ENCODE measurements around the gene SORCS2.

Gene SORCS2

DNA sequence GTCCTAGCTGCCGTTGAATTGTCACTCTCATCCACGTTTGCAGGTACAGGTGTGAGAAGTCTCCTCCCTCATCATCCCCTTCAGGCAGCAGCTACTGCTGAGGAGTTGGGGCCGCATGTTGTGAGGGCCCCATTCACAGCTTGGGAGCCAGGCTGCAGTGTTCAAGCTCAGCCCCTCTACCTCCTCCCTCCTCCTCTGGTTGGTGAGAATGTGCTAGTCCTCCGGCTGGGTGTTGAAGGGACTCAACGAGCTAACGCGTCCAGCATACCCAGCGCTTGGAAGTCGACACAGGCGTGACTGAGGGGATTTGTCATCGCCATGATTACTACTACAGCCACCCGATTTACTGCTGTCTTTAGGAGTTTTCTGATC is 324.4 kb downstream of the SORCS2 start:
- no peak for DNase-seq

DNA sequence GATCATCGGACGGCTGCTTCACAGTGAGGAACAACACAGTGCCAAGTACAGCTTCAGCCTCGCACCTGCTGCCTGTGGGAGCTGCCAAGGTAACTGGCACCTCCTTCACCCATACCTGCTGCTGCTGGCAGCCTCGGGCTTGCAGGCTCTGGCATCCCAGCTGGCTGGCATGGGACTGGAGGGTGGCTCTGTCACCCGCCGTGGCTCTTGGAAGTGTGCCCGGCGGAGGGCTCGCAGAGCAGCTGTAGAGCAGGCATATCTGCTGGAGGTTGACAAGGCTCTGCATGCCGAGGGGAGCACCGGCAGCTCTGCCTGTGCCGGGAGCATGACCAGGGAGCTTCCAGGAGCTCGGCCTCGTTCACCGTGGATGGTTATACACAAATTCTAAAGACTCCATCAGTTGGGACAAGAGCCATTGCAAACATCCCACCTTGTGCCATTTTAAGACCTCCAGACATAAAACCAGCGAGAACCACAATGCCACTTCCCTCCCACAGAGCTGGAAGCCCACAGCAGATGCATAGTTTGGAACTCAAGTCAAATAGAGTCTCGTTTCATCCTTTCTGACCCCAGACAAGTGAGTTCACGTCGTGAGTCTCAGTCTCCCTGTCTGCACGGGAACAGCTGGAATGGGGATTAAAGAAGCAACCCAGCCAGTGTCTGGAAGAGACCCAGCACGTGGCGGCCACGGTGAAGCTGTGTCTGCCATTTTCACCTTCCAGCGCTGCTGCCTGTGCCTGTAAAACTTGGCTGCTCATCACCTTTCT is 326.7 kb downstream of the SORCS2 start:
- DNase-seq: no peak

DNA sequence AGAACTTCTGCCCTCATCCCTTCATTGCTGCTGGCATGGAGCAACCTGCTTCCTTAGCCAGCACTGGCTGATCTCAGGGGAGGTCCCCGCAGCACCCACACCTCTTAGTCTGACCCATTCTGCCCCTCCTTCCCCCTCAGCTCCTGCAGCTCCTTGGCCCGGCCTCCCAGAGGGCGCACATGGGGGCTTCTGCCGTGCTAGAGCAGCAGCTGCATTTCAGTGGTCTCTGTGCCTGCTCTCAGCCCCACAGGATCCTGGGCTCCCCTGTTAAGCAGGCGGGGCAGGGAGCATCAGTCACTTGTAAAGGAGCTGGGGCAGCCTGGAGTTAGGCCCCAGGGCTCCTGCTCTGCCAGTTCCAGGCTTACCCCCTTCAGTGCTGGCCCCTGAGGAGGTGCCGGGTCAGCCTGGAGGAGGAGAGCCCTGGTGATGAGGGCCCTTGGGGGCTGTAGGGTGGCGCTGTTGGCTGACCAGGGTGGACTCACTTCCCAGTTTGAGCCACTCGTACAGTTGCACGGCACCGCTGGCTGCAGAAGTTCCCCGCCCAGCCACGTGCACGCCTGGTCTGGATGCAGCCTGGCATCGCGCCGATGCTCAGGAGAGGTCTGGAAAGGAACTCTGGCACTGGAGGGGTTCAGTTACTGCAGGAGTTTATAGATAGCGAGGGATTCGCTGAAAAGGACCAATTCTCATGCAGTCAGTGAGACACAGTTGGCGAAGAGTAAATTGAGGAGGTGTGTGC is 327.5 kb downstream of the SORCS2 start:
- no peak for DNase-seq

DNA sequence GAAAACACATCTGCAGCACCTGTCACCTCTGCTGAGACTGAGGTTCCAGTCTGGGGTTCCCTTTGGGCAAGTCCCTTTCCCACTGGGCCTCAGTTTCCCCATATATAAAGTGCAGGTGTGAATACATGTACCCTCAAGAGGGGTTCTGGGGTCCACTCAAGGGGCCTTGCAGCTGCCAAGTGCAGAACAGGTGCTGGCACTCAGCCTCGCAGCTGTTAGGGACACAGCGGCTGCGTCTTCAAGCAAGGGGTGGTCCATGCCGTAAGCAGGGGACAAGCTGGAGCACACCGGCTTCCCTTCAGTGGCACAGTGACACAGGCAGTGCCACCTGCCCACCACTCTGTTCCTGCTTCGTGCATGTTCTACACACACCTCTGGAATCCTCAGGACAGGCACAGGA is 329.3 kb downstream of the SORCS2 start:
- no peak for DNase-seq

DNA sequence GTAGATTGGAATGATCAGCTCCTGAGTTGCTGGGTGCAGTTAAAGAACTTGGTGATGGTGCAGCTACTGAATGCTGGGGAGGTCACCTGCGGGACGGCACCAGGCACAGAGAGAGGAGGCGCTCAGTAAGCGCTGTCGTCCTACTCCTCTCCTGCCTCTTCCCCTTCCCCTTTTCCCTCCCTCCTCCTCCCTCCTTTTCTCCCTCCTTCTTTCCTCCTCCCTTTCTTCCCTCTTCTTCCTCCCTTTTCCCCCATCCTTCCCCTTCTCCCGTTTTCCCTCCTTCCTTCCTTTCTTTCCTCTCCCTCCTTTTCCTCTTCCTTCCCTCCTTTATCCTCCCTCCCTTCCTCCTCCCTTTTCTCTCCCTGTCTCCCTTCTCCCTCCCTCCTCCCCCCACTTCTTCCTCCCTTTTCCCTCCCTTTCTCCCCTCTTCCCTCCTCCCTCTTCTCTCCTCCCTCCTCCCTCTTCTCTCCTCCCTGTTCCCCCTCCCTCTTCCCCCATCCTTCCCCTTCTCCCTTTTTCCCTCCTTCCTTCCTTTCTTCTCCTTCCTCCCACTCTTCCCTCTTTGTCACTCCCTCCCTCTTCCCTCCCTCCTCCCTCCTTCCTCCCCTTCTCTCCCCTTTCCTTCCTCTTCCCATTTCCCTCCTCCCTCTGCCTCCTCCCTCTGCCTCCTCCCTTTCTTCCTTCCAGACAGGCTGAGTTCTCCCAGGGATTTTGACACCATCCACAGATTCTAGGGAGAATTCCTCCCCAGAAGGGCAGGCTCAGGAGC is 330.3 kb downstream of the SORCS2 start:
- no peak for DNase-seq

DNA sequence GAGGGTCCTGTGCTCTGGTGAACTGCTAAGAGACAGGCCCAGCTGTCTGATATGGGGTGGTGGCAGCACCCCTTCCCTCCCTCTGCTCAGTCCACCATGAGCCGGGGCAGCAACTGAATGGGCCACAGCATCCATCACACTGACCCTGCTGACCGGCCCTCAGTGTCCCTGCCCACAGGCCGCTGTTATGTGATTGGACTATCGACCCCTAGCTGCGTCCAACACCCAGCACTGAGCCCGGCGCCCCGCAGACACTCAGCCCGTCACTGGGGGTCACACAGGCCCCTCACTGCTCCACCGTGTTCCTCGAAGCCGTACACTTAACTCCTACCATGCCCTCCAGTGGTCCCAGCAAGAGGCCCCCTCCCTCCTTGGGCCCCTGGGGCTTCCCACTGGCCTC is 331.2 kb downstream of the SORCS2 start:
- DNase-seq: no peak

DNA sequence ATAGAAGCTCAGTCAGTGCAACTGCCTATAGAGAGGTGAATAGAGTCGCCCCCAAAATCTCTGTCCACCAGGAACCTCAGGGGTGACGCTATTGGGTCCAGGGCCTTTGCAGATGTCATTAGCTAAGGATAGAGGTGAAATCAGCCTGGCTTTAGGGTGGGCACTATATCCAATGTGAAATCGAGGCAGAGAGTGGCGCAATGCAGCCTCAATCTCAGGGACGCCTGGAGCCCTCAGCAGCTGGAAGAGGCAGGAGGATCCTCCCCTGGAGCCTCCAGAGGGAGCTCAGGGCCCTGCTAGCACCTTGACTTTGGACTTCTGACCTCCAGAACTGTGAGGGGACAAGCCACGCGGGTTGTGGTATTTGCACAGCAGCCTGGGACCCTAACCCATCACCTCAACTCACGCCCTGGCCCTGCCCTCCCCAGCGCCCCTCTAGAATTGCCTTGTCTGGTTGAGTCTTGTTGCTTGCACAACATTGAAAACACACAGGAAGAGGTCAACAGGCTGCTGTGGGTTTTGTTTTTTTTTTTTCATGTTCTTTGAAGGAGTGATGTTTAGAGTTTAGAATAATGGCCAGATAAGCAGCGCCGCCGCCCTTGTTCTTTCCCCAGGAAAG is 331.8 kb downstream of the SORCS2 start:
- DNase-seq: no peak

DNA sequence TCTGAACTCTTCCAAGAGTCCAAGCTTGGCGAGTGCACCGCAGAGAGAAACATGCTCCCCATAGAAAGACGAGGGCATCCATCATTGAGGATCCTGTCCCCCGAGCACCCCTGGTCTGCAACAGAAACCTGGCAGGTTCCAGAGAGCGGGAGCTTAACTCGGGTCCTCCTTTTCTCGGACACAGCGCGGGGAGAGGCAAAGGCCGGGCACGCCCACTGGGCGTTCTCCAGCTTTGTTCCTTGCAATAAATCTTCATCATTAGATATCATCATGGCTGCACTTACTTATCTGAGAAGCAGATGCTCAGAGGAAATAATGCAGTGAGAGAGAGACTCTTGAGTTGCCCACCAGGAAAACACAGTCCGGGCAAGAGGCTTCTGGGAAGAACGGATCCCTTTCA is 332.5 kb downstream of the SORCS2 start:
- no peak for DNase-seq

DNA sequence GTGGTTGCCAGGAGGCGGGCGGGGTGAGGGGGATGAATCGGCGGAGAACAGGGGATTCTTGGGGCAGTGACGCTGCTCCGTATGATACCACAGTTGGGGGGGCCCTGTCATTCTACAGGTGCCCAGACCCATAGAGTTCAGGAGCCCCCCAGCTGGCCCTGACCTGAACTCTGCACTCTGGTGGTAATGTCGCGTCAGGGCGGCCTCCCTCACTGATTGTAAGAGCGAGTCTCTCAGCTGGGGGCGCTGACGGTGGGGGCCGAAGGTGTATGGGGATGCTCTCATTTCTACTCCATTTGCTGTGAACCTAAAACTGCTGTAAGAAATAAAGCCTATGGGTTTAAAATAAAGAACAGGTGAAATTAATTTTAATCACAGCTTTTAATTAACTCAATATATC is 334.2 kb downstream of the SORCS2 start:
- no peak for DNase-seq

DNA sequence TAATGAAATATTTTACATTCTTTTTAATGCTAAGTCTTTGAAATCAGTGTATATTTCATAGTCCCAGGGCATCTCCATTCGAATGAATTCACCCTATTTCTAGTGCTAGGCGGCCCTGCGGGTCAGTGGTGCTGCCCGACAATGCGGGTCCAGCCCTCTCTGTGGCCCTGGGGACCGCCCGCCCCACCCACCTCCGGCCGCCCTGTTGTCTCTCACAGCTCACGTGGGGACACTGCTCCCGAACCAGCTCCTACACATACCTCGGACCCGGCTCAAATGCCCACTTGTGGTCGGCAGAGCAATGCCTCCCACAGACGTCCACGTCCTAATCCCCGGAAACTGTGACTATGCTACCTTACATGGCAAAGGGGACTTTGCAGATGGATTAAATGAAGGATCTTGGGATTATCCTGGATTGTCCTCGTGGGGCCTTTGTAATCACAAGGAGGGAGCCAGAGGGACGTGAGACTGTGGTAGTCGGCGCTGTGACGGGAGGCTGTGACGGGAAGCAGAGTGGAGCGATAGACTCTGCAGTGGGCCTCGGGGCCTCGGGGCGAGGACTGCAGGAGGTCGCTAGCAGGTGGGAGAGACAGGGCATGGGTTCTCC is 334.7 kb downstream of the SORCS2 start:
- DNase-seq: no peak

DNA sequence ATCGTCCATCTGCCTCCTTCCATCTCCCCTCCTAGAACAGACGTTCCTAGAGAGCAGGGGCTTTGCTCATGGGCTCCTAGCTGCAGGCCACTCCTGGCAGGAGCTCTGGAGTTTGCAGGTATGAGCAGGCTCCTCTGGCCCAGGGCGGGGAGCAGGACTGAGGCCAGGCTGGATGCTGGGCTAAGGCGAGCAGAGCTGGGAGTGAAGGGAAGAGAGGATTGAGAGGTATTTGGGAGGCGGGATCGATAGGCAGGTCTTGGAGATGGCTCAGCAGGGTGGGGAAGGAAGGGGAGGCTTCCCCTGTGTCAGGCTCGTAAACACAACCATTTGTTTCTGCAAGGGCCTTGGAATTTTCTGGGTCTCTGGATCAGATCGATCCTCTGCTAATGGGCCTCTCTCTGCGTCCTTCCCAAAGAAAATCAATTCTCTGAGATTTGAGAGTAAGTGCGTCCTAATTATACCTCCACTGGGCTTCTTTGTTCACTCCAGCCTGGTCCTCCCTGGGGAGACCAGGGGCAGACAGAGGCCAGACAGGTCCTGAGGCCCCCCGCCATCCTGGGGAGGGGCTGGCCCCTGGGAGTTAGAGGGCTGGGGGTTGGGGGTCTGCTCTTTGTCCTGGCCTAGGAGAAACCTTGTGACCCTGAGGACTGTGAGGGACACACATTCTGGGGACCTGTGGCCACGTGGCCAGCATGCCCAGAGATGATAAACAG is 337.2 kb downstream of the SORCS2 start:
- no peak for DNase-seq

DNA sequence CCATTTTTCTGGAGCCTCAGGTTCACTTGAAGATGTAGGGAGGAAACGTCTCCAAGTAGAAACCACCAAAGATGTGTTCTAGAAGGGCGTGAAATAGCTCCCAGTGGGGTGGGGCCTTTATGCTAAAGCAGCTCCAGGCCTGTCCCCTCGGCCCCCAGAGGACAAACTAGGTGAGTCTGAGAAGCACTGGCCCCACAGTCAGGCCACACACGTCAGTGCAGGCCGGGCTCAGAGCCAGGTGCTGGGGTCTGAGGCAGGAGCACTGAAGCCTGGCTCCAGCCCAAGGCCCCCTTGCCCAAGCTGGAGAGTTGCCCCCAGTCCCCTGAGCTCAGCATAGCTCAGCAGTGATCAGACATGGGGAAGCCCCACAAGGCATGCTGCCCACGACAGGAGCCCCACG is 337.7 kb downstream of the SORCS2 start:
- DNase-seq: no peak

DNA sequence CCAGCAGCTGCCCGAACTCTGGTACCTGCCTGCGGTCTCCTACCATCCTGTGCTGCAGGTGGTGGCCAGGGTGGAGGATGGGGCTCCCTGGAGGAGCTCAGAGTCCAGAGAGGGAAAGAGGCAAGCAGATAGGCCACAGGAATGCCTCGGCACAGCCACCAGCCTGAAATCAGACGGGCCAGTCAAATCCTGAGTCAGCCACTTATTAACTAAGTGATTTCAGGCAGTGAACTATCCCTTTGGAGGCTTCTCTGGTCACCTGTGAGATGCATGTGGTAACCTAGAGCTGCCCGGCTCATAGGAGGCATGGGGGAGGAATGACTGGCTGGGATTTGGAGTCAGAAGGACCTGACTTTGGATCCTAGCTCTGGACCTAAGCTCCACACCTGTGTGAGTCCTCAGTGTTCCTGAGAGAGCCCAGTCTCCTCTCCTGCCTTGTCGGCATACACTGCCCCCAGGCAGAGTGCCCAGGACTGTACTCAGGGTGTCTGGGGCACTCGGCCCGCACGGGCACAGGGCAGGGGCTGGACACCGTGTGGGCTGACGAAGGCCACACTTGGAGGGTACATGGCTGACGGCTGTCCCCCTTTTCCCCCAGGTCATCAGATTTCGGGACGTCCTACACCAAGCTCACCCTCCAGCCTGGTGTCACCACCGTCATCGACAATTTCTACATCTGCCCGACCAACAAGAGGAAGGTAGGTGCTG is 338.7 kb downstream of the SORCS2 start:
- DNase-seq: no peak

DNA sequence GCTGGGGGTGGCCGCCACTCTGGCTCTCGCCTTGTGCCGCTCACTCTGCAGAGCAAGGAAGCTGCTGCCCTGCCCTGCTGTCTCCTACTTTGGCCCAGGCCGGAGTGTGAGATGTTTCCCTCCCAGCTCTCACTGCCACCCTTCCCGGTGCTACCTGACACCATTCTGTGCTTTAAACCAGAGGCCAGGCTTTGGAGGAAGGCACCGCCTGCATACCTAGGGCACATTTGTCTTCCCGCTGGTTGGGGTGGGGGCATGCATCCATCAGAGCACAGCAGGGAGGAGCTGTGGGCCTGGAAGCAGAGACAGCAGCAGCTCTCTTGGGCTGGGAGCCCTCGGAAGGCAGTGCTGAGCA is 339.3 kb downstream of the SORCS2 start:
- no peak for DNase-seq

DNA sequence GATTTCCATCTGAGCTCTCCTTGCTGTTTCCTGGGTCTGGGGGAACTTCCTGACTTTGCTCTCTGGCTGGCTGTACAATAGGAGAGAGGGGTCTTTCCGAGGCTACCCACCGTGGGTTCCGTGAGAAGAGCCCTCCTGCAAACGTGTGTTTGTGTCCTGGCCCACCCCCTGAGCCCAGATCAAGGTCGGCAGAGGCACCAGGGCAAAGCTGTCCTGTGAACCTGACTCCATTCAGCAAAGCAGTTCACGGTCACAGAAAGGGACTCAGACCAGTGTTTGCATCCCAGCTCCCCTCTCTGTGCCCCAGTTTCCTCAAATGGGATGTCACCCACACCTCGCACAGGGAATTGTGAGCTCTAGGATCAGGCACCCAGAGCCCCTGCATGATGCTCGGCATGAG is 339.7 kb downstream of the SORCS2 start:
- no peak for DNase-seq

DNA sequence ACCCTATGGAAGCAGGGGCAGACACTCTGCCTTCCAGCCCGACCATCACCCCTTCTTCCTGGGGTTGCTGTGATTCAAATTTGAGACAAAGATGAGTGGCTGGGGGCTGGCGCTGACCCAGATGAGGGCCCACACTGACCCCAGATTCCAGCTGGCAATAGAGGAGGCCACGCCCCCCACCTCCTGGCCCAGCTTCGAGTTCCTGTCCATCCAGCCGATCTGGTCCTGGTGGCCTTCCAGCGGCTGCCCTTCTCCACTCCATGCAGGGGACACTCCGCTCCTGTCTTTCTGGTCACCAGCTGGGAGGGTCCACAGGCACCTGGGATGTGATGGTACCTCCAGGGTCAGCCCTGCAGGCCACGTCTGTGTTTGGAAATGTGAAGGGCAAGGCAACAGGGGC is 340.9 kb downstream of the SORCS2 start:
- DNase-seq: no peak

DNA sequence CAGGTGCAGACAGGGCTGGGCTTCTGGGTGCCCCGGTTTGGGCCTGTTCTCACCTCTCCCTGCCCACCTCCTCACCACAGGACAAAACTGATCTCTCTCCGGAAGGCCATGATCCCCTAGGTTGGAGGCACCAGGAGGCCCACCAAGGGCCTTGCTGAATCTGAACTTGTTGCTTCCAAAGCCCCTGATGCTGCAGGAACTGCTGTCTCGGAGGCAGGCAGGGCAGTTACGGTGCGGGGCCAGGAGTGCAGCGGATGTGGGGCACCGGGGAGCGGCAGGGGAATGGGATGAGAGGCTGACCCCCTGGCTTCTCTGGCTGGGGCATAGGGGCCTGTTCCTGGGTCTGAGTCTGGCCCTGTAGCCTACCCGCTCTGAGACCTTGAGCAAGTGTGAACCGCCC is 342.8 kb downstream of the SORCS2 start:
- DNase-seq: no peak

DNA sequence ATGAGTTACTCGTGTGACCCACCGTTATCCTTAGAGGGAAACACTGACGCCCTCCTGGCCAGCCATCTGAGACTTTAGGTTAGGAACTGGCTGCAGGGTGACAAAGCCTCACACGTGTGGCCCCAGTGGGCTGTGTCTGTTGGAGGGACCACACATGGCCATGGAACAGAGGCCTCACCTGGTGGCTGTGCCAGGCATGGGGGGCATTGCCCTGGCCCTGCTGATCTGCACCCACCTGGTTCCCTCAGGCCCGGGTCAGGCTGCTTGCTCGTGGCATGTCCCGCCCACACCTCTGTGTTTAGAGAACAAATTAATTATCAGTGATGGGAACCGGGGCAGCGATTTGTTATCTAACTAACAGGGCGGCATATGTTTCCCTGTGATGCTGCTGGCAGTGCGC is 343.3 kb downstream of the SORCS2 start:
- no peak for DNase-seq

DNA sequence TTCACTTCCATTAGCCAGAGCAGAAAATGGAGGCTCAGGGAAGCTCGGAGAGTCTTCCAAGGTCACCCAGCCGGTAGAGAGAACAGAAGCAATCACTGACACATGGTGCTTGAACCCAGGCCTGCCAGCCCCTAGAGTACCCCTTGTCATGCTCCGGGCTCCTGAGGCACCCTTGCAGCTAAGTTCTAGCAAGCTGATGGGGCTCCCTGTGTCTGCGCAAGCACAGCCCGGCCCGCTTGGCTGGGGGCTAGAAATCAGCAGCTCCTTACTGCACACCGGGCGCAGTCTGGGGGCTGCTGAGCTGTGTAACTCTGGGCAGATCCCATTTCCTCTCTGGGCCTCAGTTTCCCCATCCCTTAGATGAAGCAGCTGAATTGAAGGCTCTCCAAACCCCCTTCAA is 344.5 kb downstream of the SORCS2 start:
- DNase-seq: no peak

DNA sequence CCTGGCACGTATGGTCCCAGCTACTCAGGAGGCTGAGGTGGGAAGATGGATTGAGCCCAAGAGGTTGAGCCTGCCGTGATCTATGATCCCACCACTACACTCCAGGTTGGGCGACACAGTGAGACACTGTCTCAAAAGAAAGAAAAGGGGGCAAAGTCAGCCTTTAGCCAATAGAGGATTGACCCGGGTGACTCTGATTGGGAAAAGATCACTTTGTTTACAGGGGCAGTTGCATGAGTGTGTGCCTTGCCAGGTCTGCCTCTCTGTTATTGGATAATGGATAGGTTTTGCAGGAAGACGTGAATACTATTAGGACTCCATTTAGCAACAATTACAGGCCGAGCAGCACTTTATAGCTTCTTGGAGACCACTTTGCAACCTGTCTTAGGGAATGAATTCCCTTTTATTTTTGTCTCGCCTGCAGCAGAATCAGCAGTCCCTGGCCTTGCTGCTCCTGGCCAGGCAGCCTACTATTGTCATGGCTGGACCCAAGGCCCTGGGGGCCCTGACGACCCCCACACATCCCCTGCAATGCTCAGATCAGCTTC is 345.6 kb downstream of the SORCS2 start:
- no peak for DNase-seq

DNA sequence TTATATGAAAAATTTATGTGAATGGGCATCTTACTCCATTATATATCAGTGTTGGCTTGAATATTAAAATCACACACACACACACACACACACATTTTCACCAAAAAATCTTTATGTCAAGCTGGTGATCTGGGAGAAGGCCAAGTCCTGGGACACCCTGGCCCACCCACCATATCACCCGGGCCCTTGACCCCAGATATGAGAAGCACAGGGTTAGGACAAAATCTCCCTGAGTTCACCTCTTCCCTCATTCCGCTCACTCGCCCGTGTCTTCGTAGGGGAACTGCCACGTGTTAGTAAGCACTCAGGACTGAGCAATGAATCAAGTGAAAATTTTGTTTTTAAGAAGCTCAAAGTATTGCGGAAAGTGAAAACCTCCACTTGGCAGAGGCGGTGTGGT is 346.2 kb downstream of the SORCS2 start:
- DNase-seq: no peak
